HG03095 (cell line): ENCODE results near the gene IL1F10.

ENCODE experiments used
- ATAC-seq: cut with Tn5 transposase; IDR thresholded peaks from one replicate; pipeline ENCODE4 v1.9.1; 2021; ENCODE audit warnings: moderate library complexity; ENCODE audit not compliant: unreplicated experiment

The IL1F10 gene

GRCh38 chr2:113058998-113059960 lies 8.5 kb upstream of the IL1F10 start, which contains the start of gene IL36RN:
Gene IL36RN, plus strand, starts transcription at chr2:113059198. Its CDS starts 241 bp downstream, at chr2:113059439.
- no peak for ATAC-seq

- ATAC-seq, result no peak
These were observed 7.4 kb upstream of the IL1F10 start for GRCh38 chr2:113060396-113060795.

- no peak for ATAC-seq
These were observed 7.0 kb upstream of the IL1F10 start for GRCh38 chr2:113060796-113061195.

- no peak for ATAC-seq
These were observed 6.5 kb upstream of the IL1F10 start for GRCh38 chr2:113061241-113061640.

GRCh38 chr2:113061896-113062770 lies 5.6 kb upstream of the IL1F10 start:
- ATAC-seq, result no peak

GRCh38 chr2:113064281-113064680 lies 3.5 kb upstream of the IL1F10 start:
- ATAC-seq, result no peak

- ATAC-seq, result no peak
These were observed 2.9 kb upstream of the IL1F10 start for GRCh38 chr2:113064898-113065297.

- ATAC-seq, result no peak
These were observed 479 bp downstream of the IL1F10 start for GRCh38 chr2:113068249-113068648.

GRCh38 chr2:113068706-113069485 lies 1.1 kb downstream of the IL1F10 start:
- no peak for ATAC-seq

GRCh38 chr2:113069676-113070605 lies 2.2 kb downstream of the IL1F10 start:
- ATAC-seq, result no peak

- ATAC-seq, result no peak
These were observed 2.8 kb downstream of the IL1F10 start for GRCh38 chr2:113070606-113070975.

- ATAC-seq, result no peak
These were observed 4.8 kb downstream of the IL1F10 start for GRCh38 chr2:113072584-113072983.

GRCh38 chr2:113073325-113073834 lies 5.6 kb downstream of the IL1F10 start:
- no peak for ATAC-seq

- no peak for ATAC-seq
These were observed 7.3 kb downstream of the IL1F10 start for GRCh38 chr2:113075030-113075429.

GRCh38 chr2:113075600-113075999 lies 7.8 kb downstream of the IL1F10 start:
- no peak for ATAC-seq

- no peak for ATAC-seq
These were observed 9.3 kb downstream of the IL1F10 start for GRCh38 chr2:113076954-113077669.

GRCh38 chr2:113077921-113078320 lies 10.2 kb downstream of the IL1F10 start:
- ATAC-seq, result no peak

- ATAC-seq, result no peak
These were observed 10.6 kb downstream of the IL1F10 start for GRCh38 chr2:113078350-113078839.

GRCh38 chr2:113079131-113079530 lies 11.4 kb downstream of the IL1F10 start:
- ATAC-seq, result no peak
